Left ventricle myocardium inferior (tissue), 1 donor: ENCODE results near the gene ILKAP. TPM values are rescaled to one million over a fixed set of nuclear protein-coding genes. Genes with fewer than 3 reads are reported as not detected.
A peak's percentile ranks its signal among the peaks of the same experiment; 100 is the strongest.

ENCODE experiments used
- DNase-seq: peaks from one replicate; pipeline ENCODE4 v3.0.0-alpha.2; 2020
- H3K27ac ChIP-seq: fragments of 200-600 bp; replicated peaks from 2 replicates; pipeline ENCODE4 v1.8.0; 2021
- H3K27me3 ChIP-seq: fragments of 200-600 bp; 2 replicates; pipeline ENCODE4 v1.8.0; 2021; ENCODE audit warnings: low read depth
- H3K36me3 ChIP-seq: fragments of 200-600 bp; 2 replicates; pipeline ENCODE4 v1.8.0; 2021
- H3K4me1 ChIP-seq: fragments of 200-600 bp; 2 replicates; pipeline ENCODE4 v1.8.0; 2021
- H3K4me3 ChIP-seq: fragments of 200-600 bp; 2 replicates; pipeline ENCODE4 v1.8.0; 2021; ENCODE audit warnings: mild to moderate bottlenecking, moderate library complexity
- H3K9me3 ChIP-seq: fragments of 200-600 bp; replicated peaks from 2 replicates; pipeline ENCODE4 v1.8.0; 2021
- CTCF ChIP-seq: fragments of 200-600 bp; IDR thresholded peaks from 2 replicates; pipeline ENCODE4 v1.8.0; 2021; ENCODE audit warnings: antibody characterized with exemption, mild to moderate bottlenecking, borderline replicate concordance
- intact Hi-C: fragments of 100-400 bp; cut with micrococcal nuclease; formaldehyde crosslinking; loops from one replicate; pipeline ENCODE4 v1.11.0; 2022
- total RNA-seq: library from RNA; stranded (reverse); fragmentation: NEBNext Ultra II Directional; extraction: Animal tissue kit (Norgen Biotek cat#: 25700); gene quantifications from one replicate; pipeline ENCODE4 v1.2.1, GENCODE V29; 2021
- donor health status: DM: no; HTN: yes; CAD: no; lungs with severe emphysema.

Gene ILKAP
- total RNA-seq, 1 donor from 2014 or later: 26.5 TPM

DNA sequence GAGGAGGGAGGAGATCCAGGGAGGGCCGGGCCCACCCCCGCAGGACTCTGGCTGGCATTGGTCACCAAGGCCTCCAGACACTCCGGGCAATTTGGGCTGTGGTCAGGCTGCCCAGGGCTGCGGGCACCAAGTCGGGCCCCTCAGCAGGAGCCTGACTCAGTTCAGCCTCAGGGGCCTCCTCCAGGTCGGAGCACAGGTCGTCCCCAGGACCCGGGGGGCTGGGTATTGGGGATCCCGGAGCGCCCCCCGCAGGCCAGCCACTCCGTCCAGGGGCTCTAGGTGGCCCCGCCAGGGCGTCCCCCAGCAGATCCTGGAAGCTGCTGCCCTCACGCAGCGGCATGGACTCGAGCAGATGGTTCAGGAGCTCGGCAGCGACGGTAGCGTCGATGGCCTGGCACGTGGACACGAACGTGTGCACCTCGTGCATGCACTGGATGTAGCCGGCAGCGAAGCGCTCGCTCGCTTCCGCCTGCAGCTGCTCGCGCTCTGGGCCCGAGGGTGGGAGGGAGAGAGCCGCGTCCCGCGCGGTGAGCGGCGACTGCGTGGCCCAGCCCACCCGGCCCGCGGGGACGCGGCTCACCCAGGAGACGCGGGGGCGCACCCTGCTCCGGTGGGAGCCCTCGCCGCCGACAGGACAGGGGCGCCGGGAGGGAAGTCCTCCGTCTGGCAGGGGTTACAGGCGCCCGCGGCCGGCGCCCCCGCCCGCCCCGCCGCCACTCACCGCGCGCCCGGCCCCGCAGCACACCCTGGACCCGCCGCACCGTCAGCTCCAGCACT lies 35.5 kb upstream of the ILKAP start:
- intact Hi-C loops: no loop called here
- DNase-seq: no peak
- no peaks in the 10 kb centered on the region for H3K9me3 ChIP-seq
- peak overlapping the region; percentile 77 for H3K4me3 ChIP-seq
- TF ChIP-seq CTCF: no peak
- H3K27ac ChIP-seq: no peak overlapping the region
- H3K36me3 ChIP-seq: no peaks in the 10 kb centered on the region
- H3K27me3 ChIP-seq: peaks cover 29% of the 10 kb centered on the region
- peaks cover 44% of the 10 kb centered on the region for H3K4me1 ChIP-seq

GRCh38 chr2:238238311-238238765 lies 34.8 kb upstream of the ILKAP start:
- DNase-seq: no peak
- H3K4me1 ChIP-seq: peaks cover 42% of the 10 kb centered on the region
- H3K27me3 ChIP-seq: peaks cover 29% of the 10 kb centered on the region
- H3K36me3 ChIP-seq: no peaks in the 10 kb centered on the region
- H3K9me3 ChIP-seq: no peaks in the 10 kb centered on the region
- intact Hi-C loops: no loop called here
- H3K4me3 ChIP-seq: no peak overlapping the region
- no peak for TF ChIP-seq CTCF
- no peak overlapping the region for H3K27ac ChIP-seq

- Histone ChIP-seq H3K27ac (no peak overlapping the region), H3K9me3 (no peaks in the 10 kb centered on the region), H3K4me1 (peaks cover 35% of the 10 kb centered on the region), H3K36me3 (no peaks in the 10 kb centered on the region), H3K27me3 (peaks cover 29% of the 10 kb centered on the region), H3K4me3 (no peak overlapping the region)
- TF ChIP-seq CTCF: no peak
- DNase-seq: no peak
- intact Hi-C loops: no loop called here
Measured at GRCh38 chr2:238237431-238238135, 34.1 kb upstream of the ILKAP start.

DNA sequence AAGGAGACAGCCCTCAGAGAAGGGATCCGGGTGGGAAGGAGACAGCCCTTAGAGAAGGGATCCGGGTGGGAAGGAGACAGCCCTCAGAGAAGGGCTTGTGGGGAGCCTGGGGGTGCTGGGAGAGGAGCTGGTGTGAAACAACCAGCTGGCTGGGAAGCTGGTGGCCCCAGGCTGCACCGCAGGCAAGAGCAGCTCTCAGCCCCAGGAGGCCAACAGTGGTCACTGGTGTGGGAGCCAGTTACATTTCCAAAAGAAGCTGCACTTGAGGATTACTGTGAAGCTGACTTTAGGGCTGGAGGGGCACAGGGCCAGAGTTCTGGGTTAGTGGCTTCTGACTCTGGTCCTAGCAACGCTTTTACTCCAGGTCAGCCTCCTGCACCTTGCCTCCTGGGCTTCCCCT lies 33.1 kb upstream of the ILKAP start:
- intact Hi-C loops: no loop called here
- no peak for TF ChIP-seq CTCF
- DNase-seq: no peak

DNA sequence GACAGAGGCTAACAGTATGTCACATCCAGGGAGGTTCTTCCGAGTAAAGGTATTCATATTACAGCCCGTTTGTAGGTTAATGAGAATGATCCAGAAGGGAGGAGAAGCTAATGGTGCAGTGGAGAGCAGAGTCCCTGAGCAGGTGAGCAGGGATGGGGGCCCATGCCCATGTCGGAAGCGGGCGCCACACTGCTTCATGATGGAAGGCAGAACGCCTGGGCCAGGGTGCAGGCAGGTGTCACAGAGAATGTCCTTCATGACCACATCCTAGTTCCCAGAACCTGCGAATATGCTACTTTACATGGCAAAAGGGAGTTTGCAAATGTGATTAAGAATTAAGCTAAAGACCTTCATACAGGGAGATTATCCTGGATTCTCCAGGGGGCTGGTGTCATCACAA lies 32.4 kb upstream of the ILKAP start:
- no peak for TF ChIP-seq CTCF
- H3K27me3 ChIP-seq: peaks cover 29% of the 10 kb centered on the region
- no peak for DNase-seq
- H3K27ac ChIP-seq: no peak overlapping the region
- no peaks in the 10 kb centered on the region for H3K36me3 ChIP-seq
- peaks cover 31% of the 10 kb centered on the region for H3K4me1 ChIP-seq
- no peaks in the 10 kb centered on the region for H3K9me3 ChIP-seq
- intact Hi-C loops: no loop called here
- H3K4me3 ChIP-seq: no peak overlapping the region

More for the DNA sequence above, 33.1 kb upstream of the ILKAP start:
- Histone ChIP-seq H3K9me3 (no peaks in the 10 kb centered on the region), H3K27me3 (peaks cover 29% of the 10 kb centered on the region), H3K4me1 (peaks cover 31% of the 10 kb centered on the region), H3K4me3 (no peak overlapping the region), H3K36me3 (no peaks in the 10 kb centered on the region), H3K27ac (no peak overlapping the region)
